Cerebellar nuclear complex (tissue), 1 donor: ENCODE data around the gene TLX3.

Experiments
- DNase-seq, 2 experiments: peaks; one replicate each; lab custom pipeline; 2025; lab: John Stamatoyannopoulos, UW

TLX3 gene

GRCh38 chr5:171306166-171306565 is 2.9 kb upstream of the TLX3 start:
- DNase-seq = peak in 1 of 2 experiments; percentile 43

GRCh38 chr5:171306781-171307591 is 2.1 kb upstream of the TLX3 start:
- no peak for DNase-seq

- DNase-seq = peak in 1 of 2 experiments; percentile 8
These were observed 1.1 kb upstream of the TLX3 start for GRCh38 chr5:171307789-171308452.

- no peak for DNase-seq
These were observed 496 bp downstream of the TLX3 start for GRCh38 chr5:171309276-171310211.

GRCh38 chr5:171310212-171310818 is 1.3 kb downstream of the TLX3 start:
- DNase-seq = peak in 1 of 2 experiments; percentile 15

GRCh38 chr5:171310819-171311321 is 1.8 kb downstream of the TLX3 start:
- DNase-seq = no peak

GRCh38 chr5:171311322-171312077 is 2.5 kb downstream of the TLX3 start:
- no peak for DNase-seq

- no peak for DNase-seq
These were observed 3.3 kb downstream of the TLX3 start for GRCh38 chr5:171312129-171312974.

- DNase-seq = no peak
These were observed 4.6 kb downstream of the TLX3 start for GRCh38 chr5:171313481-171314206.

- no peak for DNase-seq
These were observed 5.8 kb downstream of the TLX3 start for GRCh38 chr5:171314728-171315385.

- no peak for DNase-seq
These were observed 6.4 kb downstream of the TLX3 start for GRCh38 chr5:171315386-171315891.

GRCh38 chr5:171315925-171316257 is 6.8 kb downstream of the TLX3 start:
- no peak for DNase-seq

- no peak for DNase-seq
These were observed 7.4 kb downstream of the TLX3 start for GRCh38 chr5:171316258-171317121.

- DNase-seq = peak; percentile 12 to 28
These were observed 8.2 kb downstream of the TLX3 start for GRCh38 chr5:171317230-171317629.

GRCh38 chr5:171318026-171318425 is 9.0 kb downstream of the TLX3 start:
- DNase-seq = no peak

- DNase-seq = no peak
These were observed 12.4 kb downstream of the TLX3 start for GRCh38 chr5:171321447-171321846.

- DNase-seq = no peak
These were observed 13.5 kb downstream of the TLX3 start for GRCh38 chr5:171322527-171322926.

GRCh38 chr5:171323007-171323406 is 14.0 kb downstream of the TLX3 start:
- DNase-seq = no peak
